PC-9 (cell line): ENCODE results near the gene RAD23A. TPM values are rescaled to one million over a fixed set of nuclear protein-coding genes. Genes with fewer than 3 reads are reported as not detected.

Source experiments
- BruUV-seq: library from RNA; stranded (reverse); fragments of 400-500 nt; replicated peaks from 2 replicates; lab custom pipeline; 2021; lab: Mats Ljungman, UMichigan
- CTCF ChIA-PET: fragments of 300-600 bp; sonication (Branson Sonifier 250); formaldehyde crosslinking; loops from one replicate; lab custom pipeline; 2022; ENCODE audit warnings: antibody characterized with exemption; lab: Charles Lee
- POLR2A ChIA-PET: fragments of 300-600 bp; sonication (Branson Sonifier 250); formaldehyde crosslinking; loops from one replicate; lab custom pipeline; 2022; ENCODE audit warnings: antibody characterized with exemption; ENCODE audit not compliant: unreplicated experiment; lab: Charles Lee
- DNase-seq, 2 experiments: peaks; one replicate each; pipeline versions ENCODE4 v3.0.0 to v3.0.0-alpha.2; 2015 to 2022; ENCODE audit warnings: mixed read lengths in 1 of 2
- H2AFZ ChIP-seq: fragments of 200-600 bp; sonication (generic); 2 replicates; pipeline ENCODE4 v1.8.1; 2017; ENCODE audit warnings: antibody characterized with exemption
- H3F3A ChIP-seq: fragments of 200-600 bp; sonication (generic); 2 replicates; pipeline ENCODE4 v1.8.1; 2017; ENCODE audit warnings: antibody characterized with exemption, mild to moderate bottlenecking, low read depth; ENCODE audit not compliant: insufficient read depth
- H3K27ac ChIP-seq: fragments of 200-600 bp; sonication (generic); 2 replicates; pipeline ENCODE4 v1.6.1; 2016; ENCODE audit warnings: mixed run types
- H3K27me3 ChIP-seq: fragments of 200-600 bp; sonication (generic); 2 replicates; pipeline ENCODE4 v1.6.1; 2016; ENCODE audit warnings: low read depth, mixed run types; ENCODE audit not compliant: insufficient read depth
- H3K36me3 ChIP-seq: fragments of 200-600 bp; sonication (generic); 2 replicates; pipeline ENCODE4 v1.6.1; 2016; ENCODE audit warnings: low read depth, mixed run types
- H3K4me1 ChIP-seq: fragments of 200-600 bp; sonication (generic); replicated peaks from 2 replicates; pipeline ENCODE4 v1.6.1; 2016; ENCODE audit warnings: mixed run types; ENCODE audit not compliant: insufficient read depth
- H3K4me2 ChIP-seq: fragments of 200-600 bp; sonication (generic); 2 replicates; pipeline ENCODE4 v1.6.1; 2017; ENCODE audit warnings: mixed run types
- H3K4me3 ChIP-seq: fragments of 200-600 bp; sonication (generic); 2 replicates; pipeline ENCODE4 v1.6.1; 2016; ENCODE audit warnings: mixed run types
- H3K79me2 ChIP-seq: fragments of 200-600 bp; sonication (generic); 2 replicates; pipeline ENCODE4 v1.6.1; 2017; ENCODE audit warnings: low read depth, mixed run types
- H3K9me2 ChIP-seq: fragments of 200-600 bp; sonication (generic); 2 replicates; pipeline ENCODE4 v1.8.1; 2017; ENCODE audit warnings: mild to moderate bottlenecking; ENCODE audit not compliant: insufficient read depth
- H3K9me3 ChIP-seq: fragments of 200-600 bp; sonication (generic); 2 replicates; pipeline ENCODE4 v1.8.1; 2016; ENCODE audit warnings: low read depth; ENCODE audit not compliant: insufficient read depth
- H4K20me1 ChIP-seq: fragments of 200-600 bp; sonication (generic); 2 replicates; pipeline ENCODE4 v1.8.1; 2017; ENCODE audit not compliant: insufficient read depth
- EZH2 ChIP-seq: fragments of 200-600 bp; sonication (generic); IDR thresholded peaks from 2 replicates; pipeline ENCODE4 v1.8.0; 2017; ENCODE audit warnings: antibody characterized with exemption, low read depth
- intact Hi-C: fragments of 100-400 bp; cut with micrococcal nuclease; formaldehyde crosslinking; loops from one replicate; pipeline ENCODE4 v1.10.0; 2022; ENCODE audit not compliant: unreplicated experiment
- total RNA-seq: library from RNA; stranded (reverse); gene quantifications from 2 replicates; pipeline ENCODE4 v1.2.3, GENCODE V29; 2021
- TF ChIP-seq, protein P1 (sequence below): fragments of 200-600 bp; sonication (generic); conservative IDR thresholded peaks from 2 replicates; pipeline ENCODE4 v1.6.1; 2017; ENCODE audit warnings: mixed run types, antibody characterized with exemption, mild to moderate bottlenecking, moderate library complexity

RAD23A gene
- total RNA-seq, 1 experiment from 2014 or later = 186 TPM

DNA sequence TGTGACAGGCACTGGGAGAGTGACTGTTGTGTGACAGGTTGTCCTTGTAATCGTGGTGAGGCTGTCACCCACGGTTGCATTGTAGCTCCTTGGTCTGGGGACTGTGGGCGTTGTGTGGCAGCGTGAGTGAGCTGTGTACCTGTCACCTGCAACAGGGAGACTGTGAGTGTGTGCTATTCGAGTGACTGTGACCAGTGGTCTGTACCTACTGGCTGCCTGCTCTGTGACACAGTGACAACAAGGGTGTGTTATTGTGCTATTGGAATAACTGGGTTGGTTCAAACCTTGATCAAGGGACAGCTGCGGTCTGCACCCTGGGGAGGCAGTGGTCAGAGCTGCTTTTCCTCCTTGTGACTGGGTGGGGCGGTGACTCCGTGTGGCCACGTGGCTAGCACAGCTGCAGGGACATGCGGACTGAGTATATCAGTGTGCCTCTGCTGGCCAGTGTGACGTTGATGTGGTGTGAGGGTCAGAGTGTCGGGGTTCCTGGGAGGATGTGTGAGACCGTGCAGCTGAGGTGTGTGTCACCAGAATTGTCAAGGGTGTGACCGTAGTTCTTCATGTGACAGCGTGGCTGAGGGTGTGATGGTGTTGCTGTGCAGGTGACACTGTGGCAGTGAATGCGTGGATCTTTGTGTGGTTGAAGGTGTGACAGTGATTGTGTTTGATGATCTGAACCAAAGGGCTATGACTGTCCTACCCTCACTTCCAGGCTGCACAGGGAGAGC, 39.6 kb downstream of the RAD23A start:
- Histone ChIP-seq H3K4me1 (peaks cover 15% of the 10 kb centered on the region), H3K9me3 (no peaks in the 10 kb centered on the region), H3K9me2 (no peaks in the 10 kb centered on the region), H2AFZ (no peak overlapping the region), H3K27ac (no peak overlapping the region), H4K20me1 (no peaks in the 10 kb centered on the region), H3K79me2 (no peaks in the 10 kb centered on the region), H3K4me3 (no peak overlapping the region), H3K4me2 (peak overlapping the region; percentile 55), H3K36me3 (no peaks in the 10 kb centered on the region), H3K27me3 (peaks cover 19% of the 10 kb centered on the region), H3F3A (peaks cover 22% of the 10 kb centered on the region; the same call in 1 of the 2 replicates)
- DNase-seq = peak; percentile 74 to 83
- no TSS peak for BruUV-seq
- TF ChIP-seq, protein P1, sequence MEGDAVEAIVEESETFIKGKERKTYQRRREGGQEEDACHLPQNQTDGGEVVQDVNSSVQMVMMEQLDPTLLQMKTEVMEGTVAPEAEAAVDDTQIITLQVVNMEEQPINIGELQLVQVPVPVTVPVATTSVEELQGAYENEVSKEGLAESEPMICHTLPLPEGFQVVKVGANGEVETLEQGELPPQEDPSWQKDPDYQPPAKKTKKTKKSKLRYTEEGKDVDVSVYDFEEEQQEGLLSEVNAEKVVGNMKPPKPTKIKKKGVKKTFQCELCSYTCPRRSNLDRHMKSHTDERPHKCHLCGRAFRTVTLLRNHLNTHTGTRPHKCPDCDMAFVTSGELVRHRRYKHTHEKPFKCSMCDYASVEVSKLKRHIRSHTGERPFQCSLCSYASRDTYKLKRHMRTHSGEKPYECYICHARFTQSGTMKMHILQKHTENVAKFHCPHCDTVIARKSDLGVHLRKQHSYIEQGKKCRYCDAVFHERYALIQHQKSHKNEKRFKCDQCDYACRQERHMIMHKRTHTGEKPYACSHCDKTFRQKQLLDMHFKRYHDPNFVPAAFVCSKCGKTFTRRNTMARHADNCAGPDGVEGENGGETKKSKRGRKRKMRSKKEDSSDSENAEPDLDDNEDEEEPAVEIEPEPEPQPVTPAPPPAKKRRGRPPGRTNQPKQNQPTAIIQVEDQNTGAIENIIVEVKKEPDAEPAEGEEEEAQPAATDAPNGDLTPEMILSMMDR = no peak
- no peak for TF ChIP-seq EZH2
- intact Hi-C loops = loop anchor here (1.0 to 2.0 kb wide), 2 partner anchors 49 to 110 kb away; no protein-coding TSS in a partner anchor
- CTCF ChIA-PET = interaction anchor here (0.6 to 1.9 kb wide), 8 partner anchors 20 to 1294 kb away, joined by 3 to 12 read pairs (median 4); no protein-coding TSS in a partner anchor
- POLR2A ChIA-PET = interaction anchor here (0.5 to 0.8 kb wide), 4 partner anchors 18 to 165 kb away, joined by 3 to 7 read pairs (median 4); no protein-coding TSS in a partner anchor

DNA sequence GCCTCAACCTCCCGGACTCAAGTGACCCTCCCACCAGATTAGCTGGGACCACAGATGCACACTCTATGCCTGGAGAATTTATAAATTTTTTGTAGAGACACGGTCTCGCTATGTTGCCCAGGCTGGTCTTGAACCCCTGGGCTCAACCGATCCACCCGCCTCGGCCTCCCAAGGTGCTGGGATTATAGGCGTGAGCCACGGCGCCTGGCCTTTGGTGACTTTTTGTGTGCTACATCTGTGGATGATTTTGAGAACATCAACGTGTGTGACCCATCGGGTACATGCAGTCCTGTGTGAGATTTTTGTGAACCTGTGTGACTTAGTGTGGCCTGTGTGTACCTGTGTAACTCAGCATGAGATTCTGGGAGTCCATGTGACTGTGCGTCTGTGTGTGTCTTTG, 41.1 kb downstream of the RAD23A start:
- POLR2A ChIA-PET = no interaction called here
- no TSS peak for BruUV-seq
- H3K27ac ChIP-seq = no peak overlapping the region
- no peak overlapping the region for H3K4me3 ChIP-seq
- intact Hi-C loops = no loop called here
- no peaks in the 10 kb centered on the region for H4K20me1 ChIP-seq
- H3K9me3 ChIP-seq = no peaks in the 10 kb centered on the region
- peaks cover 14% of the 10 kb centered on the region for H3K27me3 ChIP-seq
- no peak for TF ChIP-seq EZH2
- TF ChIP-seq, protein P1 = no peak
- H3F3A ChIP-seq = peaks cover 22% of the 10 kb centered on the region; the same call in 1 of the 2 replicates
- H3K36me3 ChIP-seq = no peaks in the 10 kb centered on the region
- H3K4me2 ChIP-seq = no peak overlapping the region
- CTCF ChIA-PET = no interaction called here
- H3K9me2 ChIP-seq = no peaks in the 10 kb centered on the region
- no peaks in the 10 kb centered on the region for H3K79me2 ChIP-seq
- H3K4me1 ChIP-seq = peaks cover 15% of the 10 kb centered on the region
- no peak for DNase-seq
- H2AFZ ChIP-seq = no peak overlapping the region

DNA sequence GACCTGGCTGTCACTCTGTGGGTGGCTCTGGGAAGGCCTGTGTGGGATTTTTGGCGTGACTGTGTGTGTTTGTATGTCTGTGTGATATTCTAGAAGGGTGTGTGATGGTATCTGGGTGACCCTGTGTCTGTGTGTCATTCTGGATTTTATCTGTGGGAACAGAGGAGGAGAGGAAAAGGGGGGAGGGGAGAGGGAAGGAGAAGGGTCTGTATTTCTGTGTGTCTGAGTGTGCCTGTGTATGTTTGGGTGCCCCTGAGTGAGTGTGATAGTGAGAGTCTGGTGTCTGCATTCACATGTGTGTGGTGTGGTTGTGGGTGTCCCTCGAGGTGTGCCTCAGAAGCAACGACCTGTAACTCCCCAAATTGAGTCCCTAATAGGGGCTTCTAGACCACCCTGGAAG, 41.5 kb downstream of the RAD23A start:
- H3K9me3 ChIP-seq = no peaks in the 10 kb centered on the region
- no peak overlapping the region for H3K27ac ChIP-seq
- CTCF ChIA-PET = no interaction called here
- no peaks in the 10 kb centered on the region for H3K9me2 ChIP-seq
- H3K79me2 ChIP-seq = no peaks in the 10 kb centered on the region
- no peak overlapping the region for H3K4me2 ChIP-seq
- H3F3A ChIP-seq = peaks cover 22% of the 10 kb centered on the region; the same call in 1 of the 2 replicates
- peaks cover 15% of the 10 kb centered on the region for H3K4me1 ChIP-seq
- H4K20me1 ChIP-seq = no peaks in the 10 kb centered on the region
- H3K27me3 ChIP-seq = peaks cover 10% of the 10 kb centered on the region
- no peaks in the 10 kb centered on the region for H3K36me3 ChIP-seq
- intact Hi-C loops = no loop called here
- H3K4me3 ChIP-seq = no peak overlapping the region
- TF ChIP-seq, protein P1 = no peak
- TF ChIP-seq EZH2 = no peak
- H2AFZ ChIP-seq = no peak overlapping the region
- DNase-seq = no peak
- no TSS peak for BruUV-seq
- POLR2A ChIA-PET = no interaction called here
